GM21423 (cell line): Measurements from ENCODE around the gene LINC01488.

Experiments used
- ATAC-seq: cut with Tn5 transposase; IDR thresholded peaks from one replicate; pipeline ENCODE4 v1.9.1; 2021; ENCODE audit warnings: mild to moderate bottlenecking, moderate library complexity; ENCODE audit not compliant: unreplicated experiment

The LINC01488 gene

DNA sequence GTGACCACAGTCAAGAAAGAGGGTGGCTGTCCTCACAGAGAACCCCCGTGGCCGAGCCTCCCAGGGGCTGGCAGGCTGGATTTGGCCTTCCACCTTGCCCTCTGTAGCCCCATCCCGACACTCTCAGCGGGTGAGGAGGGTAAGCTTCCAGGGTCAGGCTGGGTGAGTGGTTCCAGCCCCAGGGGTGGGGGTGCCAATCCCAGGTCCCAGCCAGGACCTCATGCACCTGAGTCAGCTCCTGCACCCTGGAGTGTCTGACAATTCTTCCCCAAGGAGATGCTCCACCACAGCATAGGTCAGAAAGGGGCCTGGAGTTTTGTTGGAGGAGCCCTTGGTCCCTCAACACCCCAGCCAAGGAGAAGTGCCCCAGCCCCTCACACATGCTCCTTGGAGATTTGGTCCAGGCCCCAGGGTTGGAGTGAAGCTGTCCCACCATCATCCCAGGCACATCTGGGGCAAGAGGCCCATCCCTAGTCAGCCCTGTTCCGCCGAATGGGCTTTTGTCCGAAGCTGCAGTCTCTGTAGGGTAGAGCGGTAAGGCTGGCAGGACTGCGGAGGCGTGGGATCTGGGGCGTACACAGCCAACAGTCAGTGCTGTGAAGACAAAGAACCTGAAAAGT lies 8.4 kb downstream of the LINC01488 start:
- no peak for ATAC-seq

DNA sequence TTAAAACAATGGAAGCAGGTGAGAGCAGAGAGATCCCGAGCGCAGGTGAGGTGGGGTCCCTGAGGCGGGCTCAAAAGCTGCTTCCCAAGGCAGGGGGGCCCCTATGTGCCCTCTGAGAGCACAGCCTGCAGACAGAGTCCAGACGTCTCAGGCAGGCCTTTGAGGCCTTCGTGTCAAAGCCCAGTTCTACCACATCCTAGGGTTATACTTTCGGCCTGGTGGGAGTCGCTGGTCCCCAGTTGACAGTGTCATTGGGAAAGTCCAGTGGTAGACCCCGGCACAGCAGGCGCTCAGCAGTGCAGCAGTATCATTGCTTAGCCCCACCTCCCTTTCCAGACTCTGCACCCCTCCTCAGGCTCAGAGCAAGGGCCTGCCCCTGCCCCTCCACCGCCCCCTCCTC lies 9.1 kb downstream of the LINC01488 start:
- ATAC-seq = no peak

DNA sequence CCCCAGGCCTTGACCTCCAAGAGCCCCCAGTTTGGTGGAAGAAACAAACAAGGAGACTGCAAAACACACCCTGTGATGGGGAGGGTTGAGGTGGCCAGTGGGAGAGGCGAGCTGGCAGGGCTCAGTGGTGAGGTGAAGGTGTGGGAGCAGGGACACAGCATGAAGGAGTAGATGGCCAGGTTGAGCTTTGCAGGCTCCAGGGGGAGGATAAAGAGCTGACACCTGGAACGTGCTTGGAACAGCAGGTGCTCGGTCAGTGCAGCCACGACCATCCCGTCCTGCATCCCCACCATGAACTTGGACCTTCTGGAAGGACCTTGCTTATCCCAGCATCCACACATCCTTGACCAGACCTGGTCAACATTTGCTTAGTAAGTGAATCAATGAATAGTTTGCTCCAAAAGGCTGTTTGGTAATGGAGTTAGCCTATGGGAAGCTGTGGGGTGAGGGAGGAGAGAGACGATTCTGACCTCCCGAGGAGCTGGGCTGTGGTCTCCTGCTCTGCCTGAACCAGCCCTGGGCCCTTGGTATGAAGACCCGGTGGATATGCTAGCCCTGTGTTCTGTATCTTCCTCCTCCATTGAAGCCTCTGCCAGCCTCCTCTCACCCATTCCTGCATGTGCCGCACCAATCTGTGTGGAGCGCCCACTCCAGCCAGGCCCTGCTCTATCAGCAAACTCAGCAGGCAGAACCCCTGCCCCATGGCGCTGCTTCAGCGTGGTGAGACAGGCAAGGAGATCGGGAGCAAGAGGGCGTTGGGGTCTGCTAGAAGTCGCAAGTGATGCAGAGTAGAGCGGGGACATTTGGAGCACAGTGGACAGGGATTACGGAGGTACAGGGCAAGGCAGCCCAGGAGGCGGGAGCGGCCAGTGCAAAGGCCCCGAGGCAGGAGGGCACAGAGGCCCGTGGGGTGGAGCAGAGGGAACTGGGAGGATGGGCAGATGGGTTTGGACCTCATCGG lies 9.9 kb downstream of the LINC01488 start:
- ATAC-seq = no peak

DNA sequence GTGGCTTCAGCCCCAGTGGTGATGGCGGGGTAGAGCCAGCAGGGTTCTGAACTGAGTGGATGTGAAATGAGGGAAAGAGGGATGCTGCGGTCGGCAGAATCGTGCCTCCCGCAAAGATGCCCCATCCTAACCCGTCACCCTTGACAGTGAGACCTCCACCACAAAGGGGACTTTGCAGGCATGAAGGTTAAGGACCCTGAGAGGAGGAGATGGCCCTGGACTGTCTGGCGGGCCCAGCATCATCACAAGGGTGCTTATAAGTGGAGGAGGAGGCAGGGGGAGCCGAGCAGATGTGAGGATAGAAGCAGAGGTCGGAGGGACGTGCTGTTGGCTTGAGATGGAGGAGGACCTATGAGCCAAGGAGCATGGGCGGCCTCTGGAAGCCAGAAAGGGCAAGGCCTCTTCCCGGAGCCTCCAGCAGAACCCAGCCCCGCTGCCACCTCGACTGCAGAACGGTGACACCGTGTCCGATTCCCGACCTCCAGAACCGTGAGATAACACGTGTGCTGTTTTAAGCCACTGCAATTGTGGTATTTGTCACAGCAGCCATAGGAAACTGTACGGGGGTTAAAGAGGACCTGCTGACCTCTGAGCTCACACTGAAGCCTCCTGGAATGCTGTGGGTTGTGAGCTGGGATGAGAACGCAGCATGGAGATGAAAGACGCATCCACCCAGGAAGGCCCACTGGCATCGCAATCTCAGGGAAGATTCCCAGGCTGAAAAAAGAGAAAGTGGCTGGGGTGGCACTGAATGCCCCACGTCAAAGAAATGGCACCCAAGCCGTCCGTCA lies 10.9 kb downstream of the LINC01488 start:
- no peak for ATAC-seq

DNA sequence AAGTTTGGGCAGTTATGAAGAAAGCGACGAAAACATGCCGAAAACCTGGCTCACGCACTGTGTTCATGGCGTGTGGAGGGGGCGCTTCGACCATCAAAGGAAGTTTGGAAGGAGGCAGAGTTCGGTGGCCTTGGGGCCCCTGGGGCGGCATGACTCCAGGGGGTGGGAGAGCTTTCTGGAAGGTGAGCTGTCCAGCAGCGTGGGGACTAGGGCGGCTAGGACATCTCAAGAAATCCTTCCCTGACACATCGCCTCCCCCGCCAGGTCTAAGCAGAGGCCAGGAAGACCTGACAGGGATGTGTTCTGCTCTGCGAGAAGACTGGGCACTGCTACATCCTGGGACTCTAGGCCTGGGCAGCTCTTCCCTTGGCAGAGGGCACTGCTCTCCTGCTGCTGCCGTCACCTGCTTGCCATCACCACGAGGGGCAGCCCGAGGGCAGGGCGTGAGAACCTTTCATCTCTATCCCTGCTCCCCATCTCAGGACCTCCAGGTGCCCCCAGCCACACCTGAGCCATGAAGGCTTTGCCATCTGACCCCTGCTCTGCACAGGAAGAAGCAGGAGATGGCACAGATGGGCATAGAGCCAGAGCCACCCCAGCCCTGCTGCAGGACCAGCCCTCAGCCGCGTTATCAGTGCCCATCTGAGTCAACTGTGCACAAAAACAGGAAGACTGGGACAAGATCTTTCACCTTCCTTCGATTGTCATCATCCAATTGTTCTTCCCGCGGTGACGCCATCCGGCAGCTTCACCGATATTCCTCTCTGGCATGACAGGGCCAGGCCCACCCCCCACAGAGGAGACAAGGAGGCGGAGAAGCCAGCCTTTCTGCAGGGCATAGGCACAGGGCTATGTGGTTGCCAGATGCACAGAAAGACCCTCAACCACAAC lies 12.7 kb downstream of the LINC01488 start:
- ATAC-seq = no peak

DNA sequence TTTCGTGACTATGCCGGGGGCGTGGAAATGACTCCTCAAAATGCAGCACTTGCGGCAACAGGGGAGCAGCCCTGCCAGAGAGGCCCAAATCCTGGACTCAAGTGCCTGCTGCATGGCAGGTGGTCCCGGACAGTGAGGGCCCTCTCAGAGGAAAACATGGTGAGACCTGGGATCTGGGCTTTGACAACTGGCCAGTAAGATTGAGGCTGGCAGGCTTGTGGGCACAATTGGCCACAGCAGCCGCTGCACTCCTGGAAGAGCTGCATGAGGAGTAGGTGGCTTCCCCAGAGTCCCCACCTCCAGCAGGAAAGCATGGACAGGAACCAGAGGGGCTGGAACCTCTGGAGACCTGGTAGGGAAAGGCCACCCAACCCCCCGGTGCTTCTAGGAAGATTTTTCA lies 13.4 kb downstream of the LINC01488 start:
- no peak for ATAC-seq

DNA sequence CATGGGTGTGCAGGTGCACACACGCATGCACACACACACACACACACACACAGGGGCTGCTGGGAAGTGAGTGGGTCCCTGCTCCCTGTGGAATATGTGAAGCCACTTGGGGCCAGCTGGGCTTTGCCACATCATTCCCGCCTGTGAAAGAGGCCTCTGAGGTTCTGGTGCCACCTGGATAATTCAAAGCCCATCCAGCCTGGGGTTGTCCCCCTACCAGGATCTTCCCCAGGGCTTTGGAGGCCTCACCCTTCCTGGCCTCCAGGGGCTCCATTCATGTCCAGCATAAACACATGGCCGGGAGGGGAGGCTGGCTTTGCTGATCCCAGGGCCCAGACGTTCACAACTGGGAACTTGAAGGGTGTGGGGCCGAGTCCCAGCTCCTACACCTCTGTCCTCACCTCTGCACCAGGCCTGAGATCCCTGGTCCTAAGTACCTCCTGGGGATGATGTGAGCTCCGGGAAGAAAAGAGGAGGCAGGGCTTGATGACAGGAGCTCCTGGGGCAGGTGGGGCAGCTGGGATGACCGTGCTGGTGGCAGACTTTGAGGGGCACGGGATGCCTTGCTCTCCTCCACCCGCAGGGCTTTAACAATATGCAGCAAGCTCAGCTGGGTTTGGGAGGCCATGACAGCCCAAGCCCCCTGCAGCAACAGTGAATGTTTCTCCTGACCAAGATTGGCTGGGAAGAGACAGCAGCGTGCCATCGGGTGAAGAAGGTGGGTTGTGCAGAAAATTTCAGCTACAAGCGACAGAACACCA lies 14.2 kb downstream of the LINC01488 start:
- ATAC-seq = no peak

DNA sequence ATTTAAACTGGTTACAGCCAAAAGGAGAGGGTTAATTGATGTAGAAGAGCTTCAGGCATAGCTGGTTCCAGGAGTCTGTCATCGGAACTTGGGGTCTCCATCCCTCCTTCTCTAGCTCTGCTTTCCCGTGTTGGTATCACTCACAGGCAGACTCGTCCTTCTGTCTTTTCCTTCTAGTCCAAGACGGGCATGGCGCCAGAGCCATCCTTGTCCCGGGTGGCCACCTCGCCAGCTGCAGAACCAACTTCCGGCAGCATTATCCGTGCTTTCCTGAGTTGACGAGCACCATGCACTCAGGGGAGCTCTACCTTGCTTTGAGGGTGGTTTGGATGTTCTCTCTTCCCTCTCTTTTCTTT lies 14.7 kb downstream of the LINC01488 start:
- no peak for ATAC-seq

DNA sequence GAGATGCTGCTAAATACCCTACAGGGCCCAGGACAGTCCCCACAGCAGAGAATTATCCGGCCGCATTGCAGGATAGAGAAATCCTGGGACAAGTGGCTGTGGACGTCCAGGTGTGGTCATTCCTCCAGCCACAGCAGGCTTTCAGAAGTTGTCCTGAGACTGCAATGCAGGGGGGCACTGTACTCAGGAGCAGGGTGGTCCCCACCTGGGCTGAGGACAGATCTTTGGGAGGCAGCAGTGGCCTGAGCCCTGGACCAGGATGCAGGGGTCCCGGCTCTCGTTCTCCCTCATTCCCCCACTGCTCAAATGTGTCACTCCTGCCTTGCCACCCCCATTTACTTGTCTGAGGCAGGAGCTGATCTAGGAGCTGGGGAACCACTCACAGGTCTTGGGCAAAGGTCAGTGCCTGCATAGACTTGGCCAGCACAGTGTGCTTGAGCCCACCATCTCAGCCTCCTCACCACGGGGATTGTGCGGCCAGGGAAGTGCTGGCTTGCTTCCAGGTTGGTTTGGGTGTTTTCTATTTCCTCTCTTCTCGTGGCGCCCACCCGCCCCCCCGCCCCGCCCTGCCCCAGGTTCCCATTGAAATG lies 15.3 kb downstream of the LINC01488 start:
- ATAC-seq = no peak

DNA sequence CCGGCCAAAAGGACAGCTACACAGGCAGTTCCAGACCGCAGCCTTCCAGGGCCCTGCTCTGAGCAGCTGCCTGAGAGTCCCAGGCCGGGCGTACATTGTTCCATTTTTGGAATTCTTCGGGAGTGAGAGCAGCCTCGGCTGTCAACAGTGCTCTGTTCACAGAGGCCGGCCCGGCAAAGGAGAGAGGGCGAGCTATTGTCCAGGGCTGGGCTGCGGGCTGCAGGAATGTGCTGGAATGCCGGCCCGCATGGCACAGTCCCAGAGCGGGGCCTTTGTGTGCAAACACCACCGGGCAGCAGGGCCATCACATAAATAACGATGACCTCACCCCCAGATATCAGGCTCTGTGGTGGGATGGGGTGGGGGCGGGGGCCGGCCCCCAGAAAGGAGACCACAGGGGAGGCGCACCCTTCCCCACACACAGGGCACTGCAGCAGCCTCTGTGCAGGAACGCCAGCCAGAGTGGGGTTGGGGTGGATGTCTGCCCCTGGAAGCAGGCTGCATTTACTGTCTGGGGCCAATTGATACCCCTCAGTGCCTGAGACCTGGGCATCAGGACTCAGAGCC lies 15.8 kb downstream of the LINC01488 start:
- no peak for ATAC-seq

DNA sequence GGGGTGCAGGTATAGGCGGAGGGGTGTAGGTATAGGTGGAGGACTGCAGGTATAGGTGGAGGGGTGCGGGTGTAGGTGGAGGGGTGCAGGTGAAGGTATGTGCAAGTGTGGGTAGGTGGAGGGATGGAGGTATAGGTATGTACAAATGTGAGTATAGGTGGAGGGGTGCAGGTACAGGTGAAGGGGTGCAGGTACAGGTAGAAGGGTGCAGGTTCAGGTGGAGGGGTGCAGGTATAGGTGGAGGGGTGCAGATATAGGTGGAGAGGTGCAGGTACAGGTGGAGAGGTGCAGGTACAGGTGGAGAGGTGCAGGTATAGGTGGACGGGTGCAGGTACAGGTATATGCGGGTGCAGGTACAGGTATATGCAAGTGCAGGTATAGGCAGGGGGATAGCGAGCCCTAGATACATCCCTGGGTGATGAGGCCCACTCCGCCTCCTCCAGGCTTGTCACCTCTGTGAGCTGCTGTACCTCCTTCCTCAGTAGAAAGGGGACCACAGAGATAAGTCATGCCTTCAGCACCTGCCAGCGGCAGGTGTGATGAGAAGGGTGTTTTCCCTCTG lies 17.2 kb downstream of the LINC01488 start:
- no peak for ATAC-seq

DNA sequence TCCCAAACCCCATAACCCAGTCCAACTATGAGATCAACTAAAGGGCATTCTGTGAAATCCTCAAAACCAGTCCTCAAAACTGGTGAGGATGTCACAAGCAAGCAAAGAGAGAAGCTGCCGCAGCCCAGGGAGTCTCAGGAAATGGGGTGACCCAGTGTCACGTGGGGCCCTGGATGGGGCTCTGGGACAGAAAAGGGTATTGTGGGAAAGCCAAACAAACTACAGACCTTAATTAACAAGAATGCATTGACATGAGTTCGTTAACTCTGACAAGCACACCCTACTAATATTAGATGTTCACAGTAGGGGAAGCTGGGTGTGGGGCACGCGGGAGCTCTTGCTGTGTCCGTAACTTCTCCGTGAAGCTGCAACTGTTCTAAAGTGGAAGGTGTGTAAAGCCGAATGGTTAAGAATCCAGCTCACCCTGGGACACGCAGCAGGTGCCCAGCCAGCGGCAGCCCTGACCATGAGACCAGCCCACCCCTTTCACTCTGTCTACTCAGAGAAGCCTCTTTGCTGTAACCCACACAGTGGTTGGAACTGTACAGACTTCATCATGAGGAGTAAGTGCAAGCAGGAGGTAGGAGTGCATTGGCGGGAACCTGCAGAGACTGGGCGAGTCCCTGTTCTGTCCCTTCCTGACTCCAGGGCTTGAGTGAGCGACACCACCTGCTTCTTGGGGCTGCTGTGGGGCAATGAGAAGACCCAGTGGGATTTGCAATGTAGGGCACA lies 17.9 kb downstream of the LINC01488 start:
- ATAC-seq = no peak

DNA sequence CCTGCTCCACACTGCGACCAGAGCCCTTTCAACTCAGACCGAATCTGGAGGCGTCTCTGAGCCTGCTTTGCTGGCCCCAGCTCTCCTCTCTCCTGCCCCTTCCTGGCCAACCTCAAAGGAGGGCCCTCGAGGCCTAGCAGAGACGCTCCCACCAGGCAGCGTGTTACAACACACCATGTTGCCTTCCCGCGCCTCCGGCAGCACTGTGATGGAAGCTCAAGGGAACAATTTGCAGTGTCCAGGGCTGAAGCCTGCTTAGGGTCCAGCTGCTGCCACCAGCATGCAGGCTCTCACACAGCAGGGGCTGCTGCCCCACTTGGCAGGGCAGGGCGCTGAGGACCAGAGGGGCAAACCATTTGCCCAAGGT lies 18.4 kb downstream of the LINC01488 start:
- ATAC-seq = no peak

DNA sequence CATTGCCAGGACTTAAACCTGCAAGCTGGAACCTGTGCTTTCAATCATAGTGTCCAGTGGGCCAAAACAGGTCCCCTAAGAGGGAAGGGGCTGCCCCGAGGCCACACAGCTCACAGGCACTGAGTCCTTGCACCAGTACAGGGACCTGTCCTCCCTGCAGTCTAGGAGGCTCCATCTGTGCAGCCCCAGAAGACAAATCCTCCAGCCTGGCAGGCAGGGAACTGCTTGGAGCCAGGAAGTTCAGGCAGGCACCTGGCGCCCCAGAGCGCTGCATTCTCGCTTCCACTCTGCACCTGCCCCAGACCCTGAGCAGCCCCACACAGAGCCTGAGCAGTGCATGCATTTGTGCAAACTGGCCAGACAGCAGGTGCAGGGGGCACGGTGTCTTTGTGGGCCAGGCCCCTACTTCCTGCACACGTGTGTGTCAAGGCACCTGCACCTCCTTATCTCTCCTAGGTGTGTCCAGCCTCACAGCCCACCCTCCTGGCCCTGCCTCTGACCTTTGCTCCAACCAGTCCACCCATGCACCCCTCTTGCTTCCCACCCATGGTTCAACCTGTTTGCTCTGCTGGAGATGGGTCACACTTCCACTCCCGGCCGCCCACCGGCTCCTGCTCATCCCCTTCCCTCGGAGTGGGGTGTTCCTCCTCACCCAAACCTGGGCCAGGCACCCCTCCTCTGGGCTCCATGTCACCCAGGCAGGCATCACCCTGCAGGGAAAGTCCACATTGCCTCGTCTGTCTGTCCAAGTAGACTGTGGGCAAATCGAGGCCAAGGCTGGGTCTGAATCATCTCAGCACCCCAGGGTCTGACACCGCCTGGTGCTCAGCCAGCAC lies 19.0 kb downstream of the LINC01488 start:
- no peak for ATAC-seq

DNA sequence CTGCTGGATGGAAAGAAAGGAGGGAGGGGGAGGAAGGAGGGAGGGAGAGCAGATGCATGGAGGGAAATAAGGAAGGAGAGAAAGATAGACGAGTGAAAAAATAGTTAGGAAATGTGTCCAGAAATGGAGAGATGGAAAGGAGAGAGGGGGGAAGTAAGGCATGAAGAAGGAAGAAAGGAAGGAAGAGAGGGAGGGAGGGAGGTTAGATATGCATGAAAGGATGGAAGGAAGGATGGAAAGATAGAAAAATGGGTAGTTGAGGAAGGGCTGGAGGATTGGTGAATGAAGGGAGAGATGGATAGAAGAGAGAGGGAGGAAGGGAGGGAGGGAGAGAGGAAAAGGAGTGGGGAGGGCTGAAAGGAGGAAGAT lies 19.6 kb downstream of the LINC01488 start:
- ATAC-seq = no peak

DNA sequence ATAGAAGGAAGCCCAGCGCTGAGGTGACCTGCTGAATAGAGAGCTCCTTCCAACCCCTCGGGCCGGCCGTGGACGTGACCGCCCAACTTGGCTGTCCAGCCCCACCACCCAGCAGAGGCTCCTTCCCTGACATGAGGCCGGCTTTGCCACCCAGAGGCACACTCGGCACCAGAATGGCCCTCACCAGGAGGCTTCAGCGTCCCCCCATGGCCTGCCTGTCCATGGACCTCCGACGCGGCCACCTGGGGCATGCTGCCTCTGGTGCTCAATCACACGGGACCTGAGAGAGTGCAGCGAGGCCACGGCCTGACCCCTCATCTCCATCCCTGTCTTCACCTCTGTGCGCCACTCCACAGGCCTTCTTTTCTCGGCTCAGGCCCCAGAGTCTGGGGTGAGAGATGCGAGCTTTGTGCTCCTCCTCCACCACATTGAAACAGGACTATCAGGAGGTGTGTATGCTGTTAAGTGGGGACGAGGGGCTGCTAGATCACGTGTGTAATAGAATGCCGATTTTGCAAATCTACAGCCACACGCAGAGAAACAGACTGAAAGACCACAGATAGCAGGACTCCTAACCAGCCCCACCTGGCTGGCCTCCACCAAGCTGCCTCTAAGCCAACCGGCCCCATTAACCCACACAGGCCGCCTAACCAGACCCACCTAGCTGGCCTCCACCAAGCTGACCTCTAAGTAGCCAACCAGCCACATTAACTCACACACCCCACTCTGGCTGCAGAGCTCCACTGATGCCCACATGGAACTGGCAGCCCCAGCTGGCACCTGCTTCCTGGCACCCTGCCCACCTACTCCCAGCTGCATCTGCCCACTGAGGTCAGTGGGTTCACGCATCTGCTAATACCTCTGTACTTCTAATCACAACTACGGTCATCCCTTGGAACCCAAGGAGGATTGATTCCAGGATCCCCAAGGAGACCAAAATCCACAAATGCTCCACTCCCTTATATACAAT lies 20.7 kb downstream of the LINC01488 start:
- ATAC-seq = no peak
